Measurements from ENCODE around the gene NDUFS6. TPM values are rescaled to one million over a fixed set of nuclear protein-coding genes. Genes with fewer than 3 reads are reported as not detected.

The NDUFS6 gene
- polyA plus RNA-seq, 1 donor = 52.8 TPM

DNA sequence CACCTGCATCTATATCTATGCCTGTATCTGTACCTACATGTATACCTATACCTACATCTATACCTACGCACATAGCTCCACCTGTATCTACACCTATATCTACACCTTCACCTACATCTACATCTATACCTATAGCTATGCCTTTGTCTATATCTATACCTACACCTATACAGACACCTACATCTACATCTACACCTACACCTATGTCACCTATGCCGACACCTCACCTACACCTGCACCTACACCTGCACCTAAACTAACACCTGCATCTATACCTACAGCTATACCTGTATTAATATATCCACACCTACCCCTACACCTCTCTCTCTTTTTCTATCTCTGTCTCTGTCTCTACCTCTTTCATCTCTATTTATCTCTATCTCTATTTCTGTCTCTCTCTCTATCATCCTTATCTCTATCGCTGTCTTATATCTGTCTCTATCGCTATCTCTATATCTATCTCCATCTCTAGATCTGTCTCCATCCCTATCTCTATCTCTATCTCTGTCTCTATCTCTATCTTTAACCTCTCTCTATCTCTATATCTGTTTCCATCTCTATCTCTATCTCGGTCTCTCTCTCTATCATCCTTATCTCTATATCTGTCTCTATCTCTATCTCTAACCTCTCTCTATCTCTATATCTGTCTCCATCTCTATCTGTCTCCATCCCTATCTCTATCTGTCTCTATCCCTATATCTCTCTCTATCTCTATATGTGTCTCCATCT, 43.7 kb downstream of the NDUFS6 start:
- no peak overlapping the region for H3K4me3 ChIP-seq (ENCODE audit: low read length)
- H3K9me3 ChIP-seq (ENCODE audit: control insufficient read depth, low read depth, low read length) = no peaks in the 10 kb centered on the region
- H3K27ac ChIP-seq (ENCODE audit: low read length) = no peak overlapping the region
- 96% methylated on average over 4 of the region's 5 CpGs for WGBS (ENCODE audit: insufficient coverage, low lambda C conversion rate)
- no peak for DNase-seq
- H3K4me1 ChIP-seq (ENCODE audit: control insufficient read depth, insufficient read depth, low read length) = no peaks in the 10 kb centered on the region
- peaks cover 54% of the 10 kb centered on the region for H3K27me3 ChIP-seq (ENCODE audit: control insufficient read depth, insufficient read depth, low read length)
- no peaks in the 10 kb centered on the region for H3K36me3 ChIP-seq (ENCODE audit: control insufficient read depth, insufficient read depth, low read length)

DNA sequence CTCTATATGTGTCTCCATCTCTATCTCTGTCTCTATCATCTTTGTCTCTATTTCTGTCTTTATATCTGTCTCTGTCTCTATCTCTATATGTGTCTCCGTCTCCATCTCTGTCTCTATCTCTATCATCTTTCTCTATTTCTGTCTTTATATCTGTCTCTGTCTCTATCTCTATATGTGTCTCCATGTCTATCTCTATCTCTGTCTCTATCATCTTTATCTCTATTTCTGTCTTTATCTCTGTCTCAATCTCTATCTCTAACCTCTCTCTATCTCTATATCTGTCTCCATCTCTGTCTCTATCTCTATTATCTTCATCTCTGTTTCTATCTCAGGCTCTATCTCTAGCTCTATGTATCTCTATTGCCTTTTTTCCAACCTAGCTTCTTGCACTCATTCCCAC, 44.5 kb downstream of the NDUFS6 start:
- H3K27me3 ChIP-seq (ENCODE audit: control insufficient read depth, insufficient read depth, low read length) = peaks cover 54% of the 10 kb centered on the region
- no peaks in the 10 kb centered on the region for H3K36me3 ChIP-seq (ENCODE audit: control insufficient read depth, insufficient read depth, low read length)
- no peak for DNase-seq
- H3K4me3 ChIP-seq (ENCODE audit: low read length) = no peak overlapping the region
- 88% methylated on average over 1 of the region's 1 CpG for WGBS (ENCODE audit: insufficient coverage, low lambda C conversion rate)
- H3K4me1 ChIP-seq (ENCODE audit: control insufficient read depth, insufficient read depth, low read length) = no peaks in the 10 kb centered on the region
- no peaks in the 10 kb centered on the region for H3K9me3 ChIP-seq (ENCODE audit: control insufficient read depth, low read depth, low read length)
- H3K27ac ChIP-seq (ENCODE audit: low read length) = no peak overlapping the region

DNA sequence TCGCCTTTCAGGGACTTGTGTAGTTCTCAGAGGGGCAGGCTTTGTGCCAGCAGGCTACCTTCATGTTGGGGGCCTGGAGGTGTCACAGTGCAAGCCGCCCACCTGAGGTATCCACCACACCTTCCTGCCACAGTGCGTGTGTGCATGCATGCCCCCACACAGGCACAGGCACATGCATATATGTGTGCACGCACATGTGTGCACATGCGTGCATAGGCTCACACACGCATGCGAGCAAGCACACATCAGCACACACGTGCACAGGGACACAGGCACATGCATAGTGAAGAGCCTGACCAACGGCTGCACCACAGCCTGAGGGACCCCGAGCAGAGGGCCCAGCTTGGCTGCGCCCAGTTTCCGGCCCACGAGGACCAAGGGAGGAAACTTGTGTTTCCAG, 45.4 kb downstream of the NDUFS6 start:
- H3K4me1 ChIP-seq (ENCODE audit: control insufficient read depth, insufficient read depth, low read length) = no peaks in the 10 kb centered on the region
- no peak for DNase-seq
- no peak overlapping the region for H3K4me3 ChIP-seq (ENCODE audit: low read length)
- no peaks in the 10 kb centered on the region for H3K36me3 ChIP-seq (ENCODE audit: control insufficient read depth, insufficient read depth, low read length)
- no peak overlapping the region for H3K27ac ChIP-seq (ENCODE audit: low read length)
- peaks cover 54% of the 10 kb centered on the region for H3K27me3 ChIP-seq (ENCODE audit: control insufficient read depth, insufficient read depth, low read length)
- H3K9me3 ChIP-seq (ENCODE audit: control insufficient read depth, low read depth, low read length) = no peaks in the 10 kb centered on the region
- no CpG with 5 or more reads among the region's 13 CpGs for whole genome bisulfite sequencing (ENCODE audit: insufficient coverage, low lambda C conversion rate)

DNA sequence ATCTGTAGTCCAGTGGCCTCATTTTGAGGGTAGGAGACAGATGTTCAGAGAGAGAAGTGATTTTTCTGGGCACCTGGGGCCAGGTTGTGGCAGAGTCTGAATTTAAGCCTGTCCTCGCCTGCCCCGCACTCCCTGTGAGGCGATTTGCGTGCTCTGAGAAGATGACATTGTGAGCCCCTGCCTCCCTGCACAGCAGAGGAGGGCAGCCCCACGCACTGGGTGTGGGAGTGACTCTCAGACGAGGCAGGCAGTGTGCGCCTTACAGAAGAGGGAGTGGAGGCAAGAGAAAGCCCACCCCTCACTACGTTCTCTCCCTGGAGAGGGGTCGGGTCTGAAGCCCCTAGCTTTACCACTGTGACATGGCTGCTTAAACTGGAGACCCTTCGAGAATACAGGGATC, 45.8 kb downstream of the NDUFS6 start:
- no peaks in the 10 kb centered on the region for H3K9me3 ChIP-seq (ENCODE audit: control insufficient read depth, low read depth, low read length)
- no peaks in the 10 kb centered on the region for H3K36me3 ChIP-seq (ENCODE audit: control insufficient read depth, insufficient read depth, low read length)
- no CpG with 5 or more reads among the region's 10 CpGs for WGBS (ENCODE audit: insufficient coverage, low lambda C conversion rate)
- H3K27me3 ChIP-seq (ENCODE audit: control insufficient read depth, insufficient read depth, low read length) = peaks cover 54% of the 10 kb centered on the region
- H3K27ac ChIP-seq (ENCODE audit: low read length) = no peak overlapping the region
- no peak overlapping the region for H3K4me3 ChIP-seq (ENCODE audit: low read length)
- no peak for DNase-seq
- no peaks in the 10 kb centered on the region for H3K4me1 ChIP-seq (ENCODE audit: control insufficient read depth, insufficient read depth, low read length)

DNA sequence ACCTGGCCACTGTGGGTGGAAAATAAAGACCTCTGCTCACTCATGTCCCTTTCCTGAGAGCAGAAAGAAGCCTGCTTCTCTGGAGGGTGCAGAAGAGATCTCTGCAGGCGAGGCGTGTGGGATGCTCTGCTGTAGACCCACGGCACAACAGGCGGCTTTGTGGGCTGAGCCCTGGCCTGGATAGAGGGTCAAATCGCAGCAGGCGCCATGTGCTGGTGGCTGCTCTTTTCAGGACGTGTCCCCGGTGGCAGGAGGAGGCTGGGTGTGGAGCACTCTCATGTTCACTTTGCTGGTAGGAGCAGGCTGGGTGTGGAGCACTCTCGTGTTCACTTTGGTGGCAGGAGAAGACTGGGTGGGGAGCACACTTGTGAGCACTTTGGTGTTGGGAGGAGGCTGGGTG, 46.4 kb downstream of the NDUFS6 start:
- H3K27me3 ChIP-seq (ENCODE audit: control insufficient read depth, insufficient read depth, low read length) = peaks cover 55% of the 10 kb centered on the region

DNA sequence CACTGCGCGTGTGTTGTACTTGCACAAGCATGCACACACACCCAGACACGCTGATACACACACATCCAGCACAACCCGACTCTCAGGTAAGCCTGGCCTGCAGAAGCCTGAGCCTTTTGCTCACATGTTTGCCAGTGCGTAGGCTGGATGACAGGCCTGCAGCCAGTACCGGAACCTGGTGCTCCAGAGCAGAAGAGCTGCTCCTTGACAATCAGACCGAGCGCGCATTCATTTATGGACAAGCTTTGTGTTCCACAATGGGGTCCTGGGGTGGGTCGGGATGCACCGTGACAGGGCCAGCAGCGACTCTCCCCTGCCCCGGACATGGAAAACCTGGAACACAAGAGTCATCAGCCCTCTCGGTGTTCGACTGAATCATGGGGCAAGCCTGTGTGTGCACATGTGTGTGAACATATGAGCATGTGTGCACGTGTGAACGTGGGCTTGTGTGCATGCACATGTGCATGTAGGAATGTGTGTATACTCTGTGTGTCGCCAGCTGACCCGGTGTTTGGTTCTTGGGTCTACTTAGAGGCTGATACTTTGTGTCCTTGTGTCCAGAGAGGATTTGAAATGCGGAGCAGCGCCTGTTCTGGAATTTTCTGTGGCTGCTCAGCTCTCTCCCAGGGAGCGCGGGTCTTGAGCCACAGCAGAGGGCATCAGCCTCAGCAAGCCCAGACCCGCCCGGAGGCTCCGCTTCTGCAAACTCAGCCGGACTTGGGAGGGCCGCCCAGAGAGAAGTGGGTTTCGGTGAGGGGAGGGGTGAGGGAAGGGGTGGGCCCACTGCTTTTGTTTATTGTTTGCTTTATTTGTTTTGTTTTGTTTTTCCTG, 49.3 kb downstream of the NDUFS6 start:
- H3K9me3 ChIP-seq (ENCODE audit: control insufficient read depth, low read depth, low read length) = no peaks in the 10 kb centered on the region
- H3K27me3 ChIP-seq (ENCODE audit: control insufficient read depth, insufficient read depth, low read length) = peaks cover 80% of the 10 kb centered on the region

More for the DNA sequence above, 46.4 kb downstream of the NDUFS6 start:
- DNase-seq = no peak
- no peak overlapping the region for H3K27ac ChIP-seq (ENCODE audit: low read length)
- no peak overlapping the region for H3K4me3 ChIP-seq (ENCODE audit: low read length)
- H3K36me3 ChIP-seq (ENCODE audit: control insufficient read depth, insufficient read depth, low read length) = no peaks in the 10 kb centered on the region
- no peaks in the 10 kb centered on the region for H3K9me3 ChIP-seq (ENCODE audit: control insufficient read depth, low read depth, low read length)
- no CpG with 5 or more reads among the region's 9 CpGs for whole genome bisulfite sequencing (ENCODE audit: insufficient coverage, low lambda C conversion rate)
- no peaks in the 10 kb centered on the region for H3K4me1 ChIP-seq (ENCODE audit: control insufficient read depth, insufficient read depth, low read length)

DNA sequence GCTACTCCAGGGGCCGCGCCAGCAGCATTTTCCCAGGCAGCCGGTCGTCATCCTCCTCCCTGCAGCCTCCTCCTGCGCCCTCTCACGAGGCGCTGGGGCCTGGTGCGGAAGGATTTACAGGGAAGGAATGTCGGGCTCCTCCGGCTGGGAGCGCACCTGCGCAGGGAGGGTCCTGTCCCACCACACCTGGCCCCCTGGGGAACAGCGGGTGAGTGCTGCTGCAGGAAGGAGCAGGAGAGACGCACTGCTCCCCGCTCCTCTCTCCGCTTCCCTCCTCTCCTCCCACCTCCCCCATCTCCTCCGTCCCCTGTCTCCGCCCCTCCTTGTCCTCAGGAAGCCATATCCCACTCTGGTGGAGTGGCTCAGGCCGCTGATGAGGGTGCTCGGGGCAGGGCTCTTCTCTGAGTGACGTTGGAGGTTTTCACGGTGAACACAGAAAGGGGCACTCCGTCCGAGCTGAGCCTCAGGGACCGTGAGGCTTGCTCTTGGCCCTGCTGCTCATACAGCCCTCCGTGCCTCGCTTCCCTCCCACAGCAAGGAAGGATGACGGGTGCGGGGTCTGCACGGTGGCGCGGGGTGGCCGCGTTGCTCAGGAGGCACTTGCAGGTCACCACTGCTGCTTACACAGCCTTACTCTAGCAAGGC, 50.2 kb downstream of the NDUFS6 start:
- Histone ChIP-seq H3K27me3 (ENCODE audit: control insufficient read depth, insufficient read depth, low read length) (peaks cover 89% of the 10 kb centered on the region), H3K36me3 (ENCODE audit: control insufficient read depth, insufficient read depth, low read length) (no peaks in the 10 kb centered on the region), H3K27ac (ENCODE audit: low read length) (no peak overlapping the region), H3K4me3 (ENCODE audit: low read length) (no peak overlapping the region), H3K4me1 (ENCODE audit: control insufficient read depth, insufficient read depth, low read length) (no peaks in the 10 kb centered on the region), H3K9me3 (ENCODE audit: control insufficient read depth, low read depth, low read length) (no peaks in the 10 kb centered on the region)
- no peak for DNase-seq
- WGBS (ENCODE audit: insufficient coverage, low lambda C conversion rate) = no CpG with 5 or more reads among the region's 34 CpGs

More for the DNA sequence above, 49.3 kb downstream of the NDUFS6 start:
- WGBS (ENCODE audit: insufficient coverage, low lambda C conversion rate) = 80% methylated on average over 2 of the region's 29 CpGs
- no peaks in the 10 kb centered on the region for H3K4me1 ChIP-seq (ENCODE audit: control insufficient read depth, insufficient read depth, low read length)
- H3K4me3 ChIP-seq (ENCODE audit: low read length) = no peak overlapping the region
- H3K27ac ChIP-seq (ENCODE audit: low read length) = no peak overlapping the region
- no peak for DNase-seq
- no peaks in the 10 kb centered on the region for H3K36me3 ChIP-seq (ENCODE audit: control insufficient read depth, insufficient read depth, low read length)

DNA sequence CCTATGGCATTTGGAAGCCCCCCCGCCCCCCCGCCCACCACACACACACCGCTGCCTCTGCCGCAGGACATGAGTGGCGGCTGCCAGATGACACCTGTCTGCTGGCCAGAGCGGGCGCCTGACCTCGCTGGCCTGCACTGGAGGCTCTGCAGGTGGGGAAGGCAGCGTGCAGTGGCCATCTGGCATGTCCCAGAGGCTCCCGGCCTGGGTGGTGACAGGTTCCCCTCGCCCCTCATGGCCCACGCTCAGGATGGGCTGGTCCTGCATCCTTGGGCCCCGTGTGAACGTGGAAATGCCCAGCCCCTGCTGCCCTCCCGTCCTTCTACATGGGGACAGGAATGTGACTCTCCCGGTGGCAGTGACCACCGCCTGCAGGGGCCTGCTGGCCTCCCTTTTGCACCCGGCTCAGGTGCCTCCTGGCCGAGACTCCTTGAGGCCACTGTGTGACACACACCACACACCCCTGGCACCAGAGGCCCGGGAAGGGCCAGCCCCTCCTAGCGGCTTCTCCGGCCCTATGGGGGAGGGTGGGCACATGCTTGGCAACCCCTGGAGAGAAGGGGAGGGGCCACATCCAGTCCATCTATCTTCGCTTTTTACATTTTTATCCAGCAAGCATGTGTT, 51.2 kb downstream of the NDUFS6 start:
- Histone ChIP-seq H3K36me3 (ENCODE audit: control insufficient read depth, insufficient read depth, low read length) (no peaks in the 10 kb centered on the region), H3K27ac (ENCODE audit: low read length) (no peak overlapping the region), H3K9me3 (ENCODE audit: control insufficient read depth, low read depth, low read length) (no peaks in the 10 kb centered on the region), H3K27me3 (ENCODE audit: control insufficient read depth, insufficient read depth, low read length) (peaks cover 92% of the 10 kb centered on the region), H3K4me3 (ENCODE audit: low read length) (no peak overlapping the region), H3K4me1 (ENCODE audit: control insufficient read depth, insufficient read depth, low read length) (no peaks in the 10 kb centered on the region)
- no CpG with 5 or more reads among the region's 23 CpGs for WGBS (ENCODE audit: insufficient coverage, low lambda C conversion rate)
- DNase-seq = no peak

DNA sequence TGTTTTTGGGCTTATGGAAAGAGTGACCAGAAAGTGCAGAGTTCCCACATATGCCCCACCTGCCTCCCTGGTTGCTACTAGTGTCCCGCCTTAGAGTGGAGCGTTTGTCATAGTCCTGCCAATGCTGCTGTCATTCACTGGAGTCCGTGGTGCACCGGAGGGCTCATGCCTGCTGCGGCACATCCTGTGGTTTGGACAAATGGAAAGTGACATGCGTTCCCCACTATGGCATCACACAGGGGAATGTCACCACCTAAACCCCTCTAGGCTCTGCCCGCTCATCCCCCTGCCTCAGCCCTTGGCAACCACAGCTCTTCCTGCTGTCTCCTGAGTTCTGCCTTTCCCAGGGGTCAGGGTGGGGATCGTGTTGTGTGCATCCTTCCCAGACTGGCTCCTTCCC, 52.3 kb downstream of the NDUFS6 start:
- H3K27me3 ChIP-seq (ENCODE audit: control insufficient read depth, insufficient read depth, low read length) = peaks cover 88% of the 10 kb centered on the region
- DNase-seq = no peak
- WGBS (ENCODE audit: insufficient coverage, low lambda C conversion rate) = no CpG with 5 or more reads among the region's 8 CpGs

DNA sequence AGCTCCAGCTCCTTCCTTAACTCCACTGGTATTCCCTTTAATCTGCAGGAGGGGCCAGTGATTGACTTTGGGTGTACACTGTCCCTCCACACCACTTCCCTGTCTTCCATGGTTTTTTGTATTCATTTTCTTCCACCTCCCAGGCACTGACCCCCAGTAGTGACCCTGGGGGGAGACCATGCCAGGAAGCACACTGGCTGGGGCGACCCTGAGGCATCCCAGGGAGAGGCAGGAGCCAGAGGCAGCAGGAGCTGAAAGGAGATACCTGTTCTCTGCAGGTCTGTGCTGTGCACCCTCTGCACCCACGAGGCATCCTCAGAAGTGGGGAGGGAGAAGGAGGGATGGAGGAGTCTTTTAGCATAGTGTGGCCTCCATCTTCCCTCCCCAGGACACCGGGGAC, 53.9 kb downstream of the NDUFS6 start:
- DNase-seq = no peak
- H3K27ac ChIP-seq (ENCODE audit: low read length) = no peak overlapping the region
- H3K27me3 ChIP-seq (ENCODE audit: control insufficient read depth, insufficient read depth, low read length) = peaks cover 82% of the 10 kb centered on the region
- no peaks in the 10 kb centered on the region for H3K9me3 ChIP-seq (ENCODE audit: control insufficient read depth, low read depth, low read length)
- H3K4me3 ChIP-seq (ENCODE audit: low read length) = no peak overlapping the region
- H3K36me3 ChIP-seq (ENCODE audit: control insufficient read depth, insufficient read depth, low read length) = no peaks in the 10 kb centered on the region
- H3K4me1 ChIP-seq (ENCODE audit: control insufficient read depth, insufficient read depth, low read length) = no peaks in the 10 kb centered on the region
- no CpG with 5 or more reads among the region's 3 CpGs for WGBS (ENCODE audit: insufficient coverage, low lambda C conversion rate)

More for the DNA sequence above, 52.3 kb downstream of the NDUFS6 start:
- no peaks in the 10 kb centered on the region for H3K9me3 ChIP-seq (ENCODE audit: control insufficient read depth, low read depth, low read length)
- H3K36me3 ChIP-seq (ENCODE audit: control insufficient read depth, insufficient read depth, low read length) = no peaks in the 10 kb centered on the region
- H3K27ac ChIP-seq (ENCODE audit: low read length) = no peak overlapping the region
- no peaks in the 10 kb centered on the region for H3K4me1 ChIP-seq (ENCODE audit: control insufficient read depth, insufficient read depth, low read length)
- no peak overlapping the region for H3K4me3 ChIP-seq (ENCODE audit: low read length)

Data from large intestine (tissue), 3 donors.